Psoas muscle (tissue), 8 donors: Measurements from ENCODE around the gene NPEPPS. TPM values are rescaled to one million over a fixed set of nuclear protein-coding genes. Genes with fewer than 3 reads are reported as not detected.
A peak's percentile ranks its signal among the peaks of the same experiment; 100 is the strongest.
"Not testable (repeated sequence)": the region's sequence is repeated elsewhere in the genome, so short reads cannot be mapped to it uniquely, and the experiment has no call there.

Experiments
- ATAC-seq, 4 donors: fragments of 200-7000 bp; cut with Tn5 transposase; one replicate each; pipeline ENCODE4 v1.9.1; 2020; ENCODE audit warnings: moderate library complexity in 3 of 4, mild to moderate bottlenecking in 2 of 4
- DNase-seq, 2 donors: peaks; one replicate each; pipeline ENCODE4 v3.0.0-alpha.2; 2020
- H3K27ac ChIP-seq: fragments of 200-600 bp; one replicate; pipeline ENCODE4 v1.8.0; 2022
- H3K27me3 ChIP-seq, 3 donors: fragments of 200-600 bp in 1 of 3; one replicate each; pipeline versions ENCODE4 v1.6.1 to v1.8.0; 2013 to 2022; ENCODE audit warnings: low read length in 2 of 3, mild to moderate bottlenecking in 2 of 3, moderate library complexity in 1 of 3; ENCODE audit not compliant: insufficient read depth in 3 of 3
- H3K36me3 ChIP-seq, 2 donors: fragments of 200-600 bp in 1 of 2; one replicate each; pipeline versions ENCODE4 v1.6.1 to v1.8.0; 2013 to 2022; ENCODE audit warnings: low read depth in 1 of 2, mild to moderate bottlenecking in 1 of 2, moderate library complexity in 1 of 2; ENCODE audit not compliant: insufficient read depth in 1 of 2
- H3K4me1 ChIP-seq: fragments of 200-600 bp; one replicate; pipeline ENCODE4 v1.8.0; 2022
- H3K4me3 ChIP-seq: fragments of 200-600 bp; one replicate; pipeline ENCODE4 v1.8.0; 2022; ENCODE audit warnings: mild to moderate bottlenecking
- H3K9me3 ChIP-seq: fragments of 200-600 bp; one replicate; pipeline ENCODE4 v1.8.0; 2022
- WGBS, 3 donors: extraction: QIAGEN DNeasy Blood & Tissue Kit; methylation state at CpG; one replicate each; pipeline versions ENCODE4 v1.1.6 to v1.1.7; 2013; 5-methylcytosine and 5-hydroxymethylcytosine counted together
- intact Hi-C, 2 donors: fragments of 100-400 bp; cut with DNase I; formaldehyde crosslinking; loops; one replicate each; pipeline versions ENCODE4 v1.11.0 to v1.14.2; 2022
- polyA plus RNA-seq, 3 donors: library from polyadenylated mRNA; stranded (reverse); fragments of 200-250 nt; gene quantifications; one replicate each; pipeline ENCODE4 v1.2.3, GENCODE V29; 2013
- total RNA-seq, 4 donors: library from RNA; stranded (reverse); fragmentation: NEBNext Ultra II Directional in 2 of 4; extraction: Animal tissue kit (Norgen Biotek cat#: 25700) in 2 of 4; gene quantifications; one replicate each; pipeline versions ENCODE4 v1.2.1 to v1.2.4, GENCODE V29; 2021 to 2023
- donor health status: healthy with polysubstance abuse.
- donor health status: DM: no; HTN: no; CAD: no; lungs with moderate emphysema.
- donor health status: Bipolar disorder and iron deficiency.
- donor health status: healthy.
- donor health status: DM: yes; HTN: yes; CAD: no.
- donor health status: DM: no; HTN: no; CAD: no.
- donor health status: DM: no; HTN: no; CAD: no.
- donor health status: DM: yes; HTN: yes; CAD: no.

Gene NPEPPS
- total and polyA plus RNA-seq, 7 donors: 50.4 to 218 (median 170) TPM

GRCh38 chr17:47560517-47561043, 29.7 kb downstream of the NPEPPS start:
- H3K4me1 ChIP-seq, H3K4me3 ChIP-seq, H3K9me3 ChIP-seq, ATAC-seq, intact Hi-C loops, DNase-seq, H3K27ac ChIP-seq, H3K36me3 ChIP-seq, H3K27me3 ChIP-seq: not testable (repeated sequence)

GRCh38 chr17:47561698-47562405, 30.9 kb downstream of the NPEPPS start:
- intact Hi-C loops, H3K4me1 ChIP-seq, H3K9me3 ChIP-seq, H3K27me3 ChIP-seq, H3K4me3 ChIP-seq, H3K27ac ChIP-seq, DNase-seq, H3K36me3 ChIP-seq: not testable (repeated sequence)
- peak in 3 of 4 donors; percentile 41 to 64 (median 49) for ATAC-seq
- WGBS, 3 donors: 39 to 62% (median 52%) methylated on average over 4 to 5 of the region's 5 CpGs

- H3K27ac ChIP-seq, H3K9me3 ChIP-seq, H3K27me3 ChIP-seq, H3K4me3 ChIP-seq, intact Hi-C loops, H3K4me1 ChIP-seq, H3K36me3 ChIP-seq, DNase-seq: not testable (repeated sequence)
- ATAC-seq: peak in 1 of 4 donors; percentile 15
Observed at GRCh38 chr17:47562406-47562705, 31.4 kb downstream of the NPEPPS start.

- DNase-seq, H3K27me3 ChIP-seq, H3K4me3 ChIP-seq, intact Hi-C loops, H3K27ac ChIP-seq, H3K9me3 ChIP-seq, H3K4me1 ChIP-seq: not testable (repeated sequence)
- WGBS, 3 donors: 29 to 49% (median 48%) methylated on average over 2 of the region's 3 CpGs
- peaks cover 0 to 29% of the 10 kb centered on the region in 2 donors for H3K36me3 ChIP-seq
- ATAC-seq: peak in 1 of 4 donors; percentile 29
Observed at GRCh38 chr17:47567261-47567660, 36.4 kb downstream of the NPEPPS start.

- H3K27me3 ChIP-seq, intact Hi-C loops, H3K4me3 ChIP-seq, DNase-seq, H3K9me3 ChIP-seq, H3K4me1 ChIP-seq, ATAC-seq, H3K27ac ChIP-seq: not testable (repeated sequence)
- WGBS, 3 donors: 88 to 100% (median 93%) methylated on average over 3 of the region's 3 CpGs
- H3K36me3 ChIP-seq: peaks cover 0 to 26% of the 10 kb centered on the region in 2 donors
Observed at GRCh38 chr17:47572561-47572960, 41.7 kb downstream of the NPEPPS start.

GRCh38 chr17:47582416-47582815, 51.5 kb downstream of the NPEPPS start:
- H3K27me3 ChIP-seq, H3K9me3 ChIP-seq, H3K4me1 ChIP-seq, intact Hi-C loops, H3K4me3 ChIP-seq, H3K27ac ChIP-seq, DNase-seq, ATAC-seq: not testable (repeated sequence)
- peaks cover 3 to 35% of the 10 kb centered on the region in 2 donors for H3K36me3 ChIP-seq
- WGBS, 3 donors: 100% methylated on average over 1 of the region's 1 CpG; no CpG with 5 or more reads in 2 of the 3 donors

- H3K4me1 ChIP-seq, DNase-seq, intact Hi-C loops, H3K27ac ChIP-seq, H3K9me3 ChIP-seq, H3K4me3 ChIP-seq, ATAC-seq, H3K27me3 ChIP-seq: not testable (repeated sequence)
- H3K36me3 ChIP-seq: peaks cover 3 to 58% of the 10 kb centered on the region in 2 donors
- 65 to 78% (median 69%) methylated on average over 4 to 5 of the region's 5 CpGs for WGBS, 3 donors
Observed at GRCh38 chr17:47586378-47587055, 55.6 kb downstream of the NPEPPS start.

- ATAC-seq, H3K4me1 ChIP-seq, DNase-seq, H3K4me3 ChIP-seq, intact Hi-C loops, H3K9me3 ChIP-seq, H3K27ac ChIP-seq, H3K27me3 ChIP-seq: not testable (repeated sequence)
- H3K36me3 ChIP-seq: peaks cover 3 to 95% of the 10 kb centered on the region in 2 donors
Observed at GRCh38 chr17:47593522-47593921, 62.6 kb downstream of the NPEPPS start.
